Lower leg skin (tissue), 3 donors: ENCODE results near the gene ROR1.

ENCODE experiments used
- CTCF ChIP-seq, 3 donors: fragments of 450-650 bp; IDR thresholded peaks; one replicate each; pipeline ENCODE4 v1.5.1; 2016; ENCODE audit warnings: antibody characterized with exemption in 3 of 3, mild to moderate bottlenecking in 3 of 3, moderate library complexity in 2 of 3
- POLR2A ChIP-seq, 2 donors: fragments of 450-650 bp; IDR thresholded peaks; one replicate each; pipeline ENCODE4 v1.6.1; 2016 to 2017; ENCODE audit warnings: antibody characterized with exemption in 2 of 2, mild to moderate bottlenecking in 1 of 2, moderate library complexity in 1 of 2

GRCh38 chr1:63914241-63914640, 140.4 kb downstream of the ROR1 start:
- no peak for TF ChIP-seq CTCF (IDR thresholded peaks at IDR 0.05)
- no peak for TF ChIP-seq POLR2A (IDR thresholded peaks at IDR 0.05)
